K562 (cell line): ENCODE results near the gene TMEM260. TPM values are rescaled to one million over a fixed set of nuclear protein-coding genes. Genes with fewer than 3 reads are reported as not detected.

Source experiments
- CC2D1A ChIP-seq: fragments of 450-650 bp; IDR thresholded peaks from 2 replicates; pipeline ENCODE4 v1.6.1; 2017; ENCODE audit warnings: mild to moderate bottlenecking
- IFI16 ChIP-seq: fragments of 250-450 bp; sonication (Bioruptor Pico); IDR thresholded peaks from 2 replicates; pipeline ENCODE4 v2.1.2; 2022; ENCODE audit warnings: mild to moderate bottlenecking, inconsistent platforms
- NCOA6 ChIP-seq: fragments of 450-650 bp; IDR thresholded peaks from 2 replicates; pipeline ENCODE4 v1.6.1; 2017; ENCODE audit warnings: mild to moderate bottlenecking
- NFYB ChIP-seq: IDR thresholded peaks from 2 replicates; pipeline ENCODE4 v1.6.1; 2011; ENCODE audit warnings: mild to moderate bottlenecking, moderate library complexity; ENCODE audit not compliant: insufficient read length; ENCODE audit errors: extremely low read depth
- SIN3B ChIP-seq: fragments of 450-650 bp; IDR thresholded peaks from 2 replicates; pipeline ENCODE4 v1.6.1; 2017; ENCODE audit warnings: low read depth, mild to moderate bottlenecking, moderate library complexity
- polyA plus RNA-seq, 8 experiments: library from polyadenylated mRNA; depleted of rRNA in 4 of 8; stranded (reverse) in 5 of 8; unstranded in 3 of 8; fragments of >200 nt; fragmentation: Nextera tagmentation in 2 of 8; fragmentation: Illumina TruSeq in 1 of 8; extraction: Ambion mirVana in 2 of 8; extraction: Trizol in 1 of 8; gene quantifications; 2 replicates each; pipeline versions ENCODE4 v1.2.1 to v1.2.3, GENCODE V29; 2011 to 2014; ENCODE audit warnings: inconsistent platforms in 1 of 8, missing spikeins in 1 of 8
- total RNA-seq, 7 experiments: library from RNA; depleted of rRNA in 6 of 7; stranded (reverse); fragments of >200 nt in 6 of 7; fragmentation: Illumina TruSeq in 2 of 7; extraction: Trizol in 2 of 7; gene quantifications; 2 replicates each; pipeline versions ENCODE4 v1.2.1 to v1.2.3, GENCODE V29; 2011 to 2021; ENCODE audit warnings: low replicate concordance in 1 of 7
- TF ChIP-seq, protein P1 (sequence below): fragments of 450-650 bp; IDR thresholded peaks from 2 replicates; pipeline ENCODE4 v1.6.1; 2018; ENCODE audit not compliant: partially characterized antibody
- TF ChIP-seq, protein P2 (sequence below): fragments of 250-450 bp; sonication (Bioruptor Pico); IDR thresholded peaks from 2 replicates; pipeline ENCODE4 v1.6.1; 2021; ENCODE audit warnings: mild to moderate bottlenecking
- TF ChIP-seq, protein P3 (sequence below), 2 experiments: fragments of 450-650 bp in 1 of 2; IDR thresholded peaks; 2 replicates each; pipeline ENCODE4 v1.6.1; 2011 to 2017; ENCODE audit warnings: low read depth in 2 of 2, antibody characterized with exemption in 1 of 2, borderline replicate concordance in 1 of 2, low read length in 1 of 2, mild to moderate bottlenecking in 1 of 2, mixed read lengths in 1 of 2; ENCODE audit not compliant: control insufficient read depth in 1 of 2

The TMEM260 gene
- total and polyA plus RNA-seq, 9 of the 15 experiments (the other 6 are each of a cell fraction or from before 2014, with no cell fraction given): 2.2 to 9.4 (median 6.0) TPM

- no peak for TF ChIP-seq NFYB
- no peak for TF ChIP-seq SIN3B
- no peak for TF ChIP-seq CC2D1A
- no peak for TF ChIP-seq NCOA6
- TF ChIP-seq, protein P1, sequence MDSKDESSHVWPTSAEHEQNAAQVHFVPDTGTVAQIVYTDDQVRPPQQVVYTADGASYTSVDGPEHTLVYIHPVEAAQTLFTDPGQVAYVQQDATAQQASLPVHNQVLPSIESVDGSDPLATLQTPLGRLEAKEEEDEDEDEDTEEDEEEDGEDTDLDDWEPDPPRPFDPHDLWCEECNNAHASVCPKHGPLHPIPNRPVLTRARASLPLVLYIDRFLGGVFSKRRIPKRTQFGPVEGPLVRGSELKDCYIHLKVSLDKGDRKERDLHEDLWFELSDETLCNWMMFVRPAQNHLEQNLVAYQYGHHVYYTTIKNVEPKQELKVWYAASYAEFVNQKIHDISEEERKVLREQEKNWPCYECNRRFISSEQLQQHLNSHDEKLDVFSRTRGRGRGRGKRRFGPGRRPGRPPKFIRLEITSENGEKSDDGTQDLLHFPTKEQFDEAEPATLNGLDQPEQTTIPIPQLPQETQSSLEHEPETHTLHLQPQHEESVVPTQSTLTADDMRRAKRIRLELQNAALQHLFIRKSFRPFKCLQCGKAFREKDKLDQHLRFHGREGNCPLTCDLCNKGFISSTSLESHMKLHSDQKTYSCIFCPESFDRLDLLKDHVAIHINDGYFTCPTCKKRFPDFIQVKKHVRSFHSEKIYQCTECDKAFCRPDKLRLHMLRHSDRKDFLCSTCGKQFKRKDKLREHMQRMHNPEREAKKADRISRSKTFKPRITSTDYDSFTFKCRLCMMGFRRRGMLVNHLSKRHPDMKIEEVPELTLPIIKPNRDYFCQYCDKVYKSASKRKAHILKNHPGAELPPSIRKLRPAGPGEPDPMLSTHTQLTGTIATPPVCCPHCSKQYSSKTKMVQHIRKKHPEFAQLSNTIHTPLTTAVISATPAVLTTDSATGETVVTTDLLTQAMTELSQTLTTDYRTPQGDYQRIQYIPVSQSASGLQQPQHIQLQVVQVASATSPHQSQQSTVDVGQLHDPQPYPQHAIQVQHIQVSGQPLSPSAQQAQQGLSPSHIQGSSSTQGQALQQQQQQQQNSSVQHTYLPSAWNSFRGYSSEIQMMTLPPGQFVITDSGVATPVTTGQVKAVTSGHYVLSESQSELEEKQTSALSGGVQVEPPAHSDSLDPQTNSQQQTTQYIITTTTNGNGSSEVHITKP: no peak
- TF ChIP-seq, protein P2, sequence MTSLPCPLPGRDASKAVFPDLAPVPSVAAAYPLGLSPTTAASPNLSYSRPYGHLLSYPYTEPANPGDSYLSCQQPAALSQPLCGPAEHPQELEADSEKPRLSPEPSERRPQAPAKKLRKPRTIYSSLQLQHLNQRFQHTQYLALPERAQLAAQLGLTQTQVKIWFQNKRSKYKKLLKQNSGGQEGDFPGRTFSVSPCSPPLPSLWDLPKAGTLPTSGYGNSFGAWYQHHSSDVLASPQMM: no peak
- TF ChIP-seq, protein P3, sequence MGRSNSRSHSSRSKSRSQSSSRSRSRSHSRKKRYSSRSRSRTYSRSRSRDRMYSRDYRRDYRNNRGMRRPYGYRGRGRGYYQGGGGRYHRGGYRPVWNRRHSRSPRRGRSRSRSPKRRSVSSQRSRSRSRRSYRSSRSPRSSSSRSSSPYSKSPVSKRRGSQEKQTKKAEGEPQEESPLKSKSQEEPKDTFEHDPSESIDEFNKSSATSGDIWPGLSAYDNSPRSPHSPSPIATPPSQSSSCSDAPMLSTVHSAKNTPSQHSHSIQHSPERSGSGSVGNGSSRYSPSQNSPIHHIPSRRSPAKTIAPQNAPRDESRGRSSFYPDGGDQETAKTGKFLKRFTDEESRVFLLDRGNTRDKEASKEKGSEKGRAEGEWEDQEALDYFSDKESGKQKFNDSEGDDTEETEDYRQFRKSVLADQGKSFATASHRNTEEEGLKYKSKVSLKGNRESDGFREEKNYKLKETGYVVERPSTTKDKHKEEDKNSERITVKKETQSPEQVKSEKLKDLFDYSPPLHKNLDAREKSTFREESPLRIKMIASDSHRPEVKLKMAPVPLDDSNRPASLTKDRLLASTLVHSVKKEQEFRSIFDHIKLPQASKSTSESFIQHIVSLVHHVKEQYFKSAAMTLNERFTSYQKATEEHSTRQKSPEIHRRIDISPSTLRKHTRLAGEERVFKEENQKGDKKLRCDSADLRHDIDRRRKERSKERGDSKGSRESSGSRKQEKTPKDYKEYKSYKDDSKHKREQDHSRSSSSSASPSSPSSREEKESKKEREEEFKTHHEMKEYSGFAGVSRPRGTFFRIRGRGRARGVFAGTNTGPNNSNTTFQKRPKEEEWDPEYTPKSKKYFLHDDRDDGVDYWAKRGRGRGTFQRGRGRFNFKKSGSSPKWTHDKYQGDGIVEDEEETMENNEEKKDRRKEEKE (IDR thresholded peaks at IDR 0.05; ENCODE audit: borderline replicate concordance in 1 of 2, control insufficient read depth in 1 of 2, low read depth in 2 of 2, low read length in 1 of 2): no peak
- no peak for TF ChIP-seq IFI16 (CRISPR knock-in tag)
These were observed 16.7 kb upstream of the TMEM260 start (continued) for GRCh38 chr14:56562883-56563282.
